Measurements from ENCODE around the gene LDHAL6A.

DNA sequence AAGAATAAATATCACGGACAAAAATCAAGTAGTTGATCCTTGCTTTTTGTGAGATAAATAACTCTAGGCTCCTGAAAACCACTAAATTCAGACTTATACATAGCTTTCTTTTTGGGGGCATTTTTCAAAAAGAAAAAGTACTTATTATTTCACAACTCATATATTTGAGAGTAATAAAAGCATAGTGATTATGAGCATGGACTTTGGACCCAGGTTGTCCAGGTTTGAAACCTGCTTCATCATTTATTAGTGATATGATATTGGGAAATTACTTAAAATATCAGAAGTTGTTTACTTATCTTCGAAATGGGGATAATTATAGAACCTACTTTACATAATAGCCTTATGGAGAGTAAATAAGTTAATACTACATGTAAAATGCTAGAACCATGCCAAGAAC lies 17.0 kb upstream of the LDHAL6A start:
- TF ChIP-seq SMAD4 (CRISPR knock-in tag; IDR thresholded peaks at IDR 0.05), result no peak
- no peak for TF ChIP-seq NFE2L1 (CRISPR knock-in tag; IDR thresholded peaks at IDR 0.05)
- no peak for TF ChIP-seq ESRRA (CRISPR knock-in tag; IDR thresholded peaks at IDR 0.05; ENCODE audit: borderline replicate concordance)
- TF ChIP-seq ZNF281 (CRISPR knock-in tag; IDR thresholded peaks at IDR 0.05), result no peak

Measured in WTC11 (cell line).